ENCODE data around the gene MROH2A.
"Not testable (repeated sequence)": the region's sequence is repeated elsewhere in the genome, so short reads cannot be mapped to it uniquely, and the experiment has no call there.

The MROH2A gene

DNA sequence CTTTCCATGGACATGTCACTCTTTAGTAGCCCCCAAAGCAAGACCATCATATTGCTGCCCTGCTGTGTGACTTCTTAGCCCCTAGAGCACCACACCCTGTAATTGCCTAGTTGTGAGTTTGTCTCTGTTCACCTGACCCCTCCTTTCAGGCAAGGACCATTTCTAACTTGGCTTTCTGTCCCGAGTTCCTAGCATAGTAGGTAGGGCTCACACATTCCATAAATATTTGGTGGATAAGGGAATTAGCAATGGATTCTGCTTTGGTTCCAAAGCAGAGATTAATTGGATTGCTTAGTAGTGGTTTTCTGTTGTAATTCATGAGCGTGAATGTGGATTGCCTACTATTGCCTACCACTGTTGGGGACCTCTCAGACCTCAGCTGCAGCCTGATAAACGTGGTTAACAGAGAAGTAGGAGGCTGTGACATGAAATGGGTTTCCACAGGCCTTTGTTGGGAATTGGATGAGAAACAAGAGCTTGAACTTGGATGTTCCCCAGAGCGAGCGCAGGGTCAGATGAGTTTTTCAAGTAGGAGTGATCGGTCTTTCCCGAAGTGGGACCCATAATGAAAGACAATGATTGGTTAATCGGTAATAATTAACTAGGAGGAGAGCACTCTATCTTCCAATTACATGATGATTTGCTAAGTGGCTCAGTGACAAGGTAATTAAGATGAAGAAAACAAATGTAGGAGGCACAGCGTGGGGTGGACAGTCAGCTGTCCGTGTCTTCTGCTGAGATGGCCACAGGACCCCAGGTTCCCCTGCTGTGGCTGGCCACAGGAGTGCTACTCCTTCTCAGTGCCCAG, 31.5 kb upstream of the MROH2A start:
- Histone ChIP-seq H3K4me3 (ENCODE audit: low read length, poor library complexity, severe bottlenecking) (no peak overlapping the region), H3K9me3 (ENCODE audit: insufficient read depth, low read depth, low read length) (no peaks in the 10 kb centered on the region), H3K9ac (ENCODE audit: low read depth, low read length, poor library complexity, severe bottlenecking) (no peak overlapping the region), H3K9me2 (replicated peaks; ENCODE audit: low read depth, low read length) (no peaks in the 10 kb centered on the region), H3F3A (ENCODE audit: low read depth) (no peaks in the 10 kb centered on the region), H3K4me1 (ENCODE audit: insufficient read depth, low read length, poor library complexity, severe bottlenecking) (no peaks in the 10 kb centered on the region), H3K79me2 (ENCODE audit: insufficient read depth, low read length) (no peaks in the 10 kb centered on the region), H3K4me2 (ENCODE audit: low read depth, low read length, poor library complexity, severe bottlenecking) (no peak overlapping the region), H3K27me3 (ENCODE audit: insufficient read depth, low read length, poor library complexity, severe bottlenecking) (no peaks in the 10 kb centered on the region), H3K36me3 (ENCODE audit: insufficient read depth, low read length) (no peaks in the 10 kb centered on the region), H2AFZ (ENCODE audit: low read length) (no peak overlapping the region), H4K20me1 (ENCODE audit: insufficient read depth, low read length, poor library complexity, severe bottlenecking) (no peaks in the 10 kb centered on the region)
- TF ChIP-seq, protein P1, sequence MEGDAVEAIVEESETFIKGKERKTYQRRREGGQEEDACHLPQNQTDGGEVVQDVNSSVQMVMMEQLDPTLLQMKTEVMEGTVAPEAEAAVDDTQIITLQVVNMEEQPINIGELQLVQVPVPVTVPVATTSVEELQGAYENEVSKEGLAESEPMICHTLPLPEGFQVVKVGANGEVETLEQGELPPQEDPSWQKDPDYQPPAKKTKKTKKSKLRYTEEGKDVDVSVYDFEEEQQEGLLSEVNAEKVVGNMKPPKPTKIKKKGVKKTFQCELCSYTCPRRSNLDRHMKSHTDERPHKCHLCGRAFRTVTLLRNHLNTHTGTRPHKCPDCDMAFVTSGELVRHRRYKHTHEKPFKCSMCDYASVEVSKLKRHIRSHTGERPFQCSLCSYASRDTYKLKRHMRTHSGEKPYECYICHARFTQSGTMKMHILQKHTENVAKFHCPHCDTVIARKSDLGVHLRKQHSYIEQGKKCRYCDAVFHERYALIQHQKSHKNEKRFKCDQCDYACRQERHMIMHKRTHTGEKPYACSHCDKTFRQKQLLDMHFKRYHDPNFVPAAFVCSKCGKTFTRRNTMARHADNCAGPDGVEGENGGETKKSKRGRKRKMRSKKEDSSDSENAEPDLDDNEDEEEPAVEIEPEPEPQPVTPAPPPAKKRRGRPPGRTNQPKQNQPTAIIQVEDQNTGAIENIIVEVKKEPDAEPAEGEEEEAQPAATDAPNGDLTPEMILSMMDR (conservative IDR thresholded peaks at IDR 0.05; ENCODE audit: low read length) = no peak
- no peak for TF ChIP-seq EZH2phosphoT487 (IDR thresholded peaks at IDR 0.05; ENCODE audit: borderline replicate concordance)

GRCh38 chr2:233747283-233747544, 30.9 kb upstream of the MROH2A start:
- TF ChIP-seq, protein P1 (conservative IDR thresholded peaks at IDR 0.05; ENCODE audit: low read length) = no peak
- TF ChIP-seq EZH2phosphoT487 (IDR thresholded peaks at IDR 0.05; ENCODE audit: borderline replicate concordance) = no peak
- no peak overlapping the region for H3K9ac ChIP-seq (ENCODE audit: low read depth, low read length, poor library complexity, severe bottlenecking)

GRCh38 chr2:233750689-233751088, 27.4 kb upstream of the MROH2A start:
- not testable (repeated sequence) for H2AFZ ChIP-seq (ENCODE audit: low read length); H3K9me3 ChIP-seq (ENCODE audit: insufficient read depth, low read depth, low read length); H3K9me2 ChIP-seq (replicated peaks; ENCODE audit: low read depth, low read length); H3K27me3 ChIP-seq (ENCODE audit: insufficient read depth, low read length, poor library complexity, severe bottlenecking); H3K4me2 ChIP-seq (ENCODE audit: low read depth, low read length, poor library complexity, severe bottlenecking); H3K9ac ChIP-seq (ENCODE audit: low read depth, low read length, poor library complexity, severe bottlenecking); H3K79me2 ChIP-seq (ENCODE audit: insufficient read depth, low read length); H3K4me1 ChIP-seq (ENCODE audit: insufficient read depth, low read length, poor library complexity, severe bottlenecking); H3F3A ChIP-seq (ENCODE audit: low read depth); H4K20me1 ChIP-seq (ENCODE audit: insufficient read depth, low read length, poor library complexity, severe bottlenecking); H3K4me3 ChIP-seq (ENCODE audit: low read length, poor library complexity, severe bottlenecking); H3K36me3 ChIP-seq (ENCODE audit: insufficient read depth, low read length)

More at GRCh38 chr2:233747283-233747544, 30.9 kb upstream of the MROH2A start:
- Histone ChIP-seq H3K4me1 (ENCODE audit: insufficient read depth, low read length, poor library complexity, severe bottlenecking) (no peaks in the 10 kb centered on the region), H2AFZ (ENCODE audit: low read length) (no peak overlapping the region), H3K9me3 (ENCODE audit: insufficient read depth, low read depth, low read length) (no peaks in the 10 kb centered on the region), H4K20me1 (ENCODE audit: insufficient read depth, low read length, poor library complexity, severe bottlenecking) (no peaks in the 10 kb centered on the region), H3K4me2 (ENCODE audit: low read depth, low read length, poor library complexity, severe bottlenecking) (no peak overlapping the region), H3K79me2 (ENCODE audit: insufficient read depth, low read length) (no peaks in the 10 kb centered on the region), H3F3A (ENCODE audit: low read depth) (no peaks in the 10 kb centered on the region), H3K27me3 (ENCODE audit: insufficient read depth, low read length, poor library complexity, severe bottlenecking) (no peaks in the 10 kb centered on the region), H3K9me2 (replicated peaks; ENCODE audit: low read depth, low read length) (no peaks in the 10 kb centered on the region), H3K4me3 (ENCODE audit: low read length, poor library complexity, severe bottlenecking) (no peak overlapping the region), H3K36me3 (ENCODE audit: insufficient read depth, low read length) (no peaks in the 10 kb centered on the region)

DNA sequence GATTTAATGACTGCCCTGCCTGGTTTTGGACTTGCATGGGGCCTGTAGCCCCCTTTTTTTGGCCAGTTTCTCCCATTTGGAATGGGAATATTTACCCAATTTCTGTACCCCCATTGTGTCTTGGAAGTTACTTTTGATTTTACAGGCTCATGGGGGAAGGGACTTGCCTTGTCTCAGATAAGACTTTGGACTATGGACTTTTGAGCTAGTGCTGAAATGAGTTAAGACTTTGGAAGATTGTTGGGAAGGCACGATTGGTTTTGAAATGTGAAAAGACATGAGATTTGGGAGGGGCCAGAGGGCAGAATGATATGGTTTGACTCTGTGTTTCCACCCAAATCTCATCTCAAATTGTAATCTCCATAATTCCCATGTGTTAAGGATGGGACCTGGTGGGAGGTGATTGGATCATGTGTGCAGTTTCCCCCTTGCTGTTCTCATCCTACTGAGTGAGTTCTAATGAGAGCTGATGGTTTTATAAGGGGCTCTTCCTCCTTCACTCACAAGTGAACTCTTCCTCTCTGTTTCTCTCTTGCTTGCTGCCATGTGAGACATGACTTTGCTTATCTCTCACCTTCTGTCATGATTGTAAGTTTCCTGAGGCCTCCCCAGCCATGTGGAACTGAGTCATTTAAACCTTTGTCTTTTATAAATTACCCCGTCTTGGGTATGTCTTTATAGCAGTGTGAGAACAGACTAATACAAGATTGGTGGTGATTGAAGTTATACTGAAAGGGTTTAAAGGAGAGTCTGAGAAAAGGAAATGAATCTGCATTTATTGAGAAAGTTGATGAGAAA, 26.7 kb upstream of the MROH2A start:
- not testable (repeated sequence) for H3F3A ChIP-seq (ENCODE audit: low read depth)

More for the DNA sequence above, 26.7 kb upstream of the MROH2A start:
- not testable (repeated sequence) for H3K9ac ChIP-seq (ENCODE audit: low read depth, low read length, poor library complexity, severe bottlenecking); H3K9me2 ChIP-seq (replicated peaks; ENCODE audit: low read depth, low read length); H2AFZ ChIP-seq (ENCODE audit: low read length); H3K27me3 ChIP-seq (ENCODE audit: insufficient read depth, low read length, poor library complexity, severe bottlenecking); H3K4me1 ChIP-seq (ENCODE audit: insufficient read depth, low read length, poor library complexity, severe bottlenecking); H3K4me2 ChIP-seq (ENCODE audit: low read depth, low read length, poor library complexity, severe bottlenecking); H3K4me3 ChIP-seq (ENCODE audit: low read length, poor library complexity, severe bottlenecking); H3K9me3 ChIP-seq (ENCODE audit: insufficient read depth, low read depth, low read length); H4K20me1 ChIP-seq (ENCODE audit: insufficient read depth, low read length, poor library complexity, severe bottlenecking); H3K36me3 ChIP-seq (ENCODE audit: insufficient read depth, low read length); H3K79me2 ChIP-seq (ENCODE audit: insufficient read depth, low read length)
